ENCODE data around the gene EPB41L1.

GRCh38 chr20:36272547-36273220 lies 118.1 kb downstream of the EPB41L1 start:
- TF ChIP-seq SPI1 (IDR thresholded peaks at IDR 0.05; ENCODE audit: borderline replicate concordance, low read depth), result no peak
- TF ChIP-seq CTCF (IDR thresholded peaks at IDR 0.05; ENCODE audit: insufficient read depth, low read length), result no peak
- TF ChIP-seq GABPA (IDR thresholded peaks at IDR 0.05; ENCODE audit: low read depth), result no peak
- TF ChIP-seq POLR2AphosphoS5 (IDR thresholded peaks at IDR 0.05; ENCODE audit: low read depth), result no peak
- TF ChIP-seq REST (IDR thresholded peaks at IDR 0.05; ENCODE audit: insufficient replicate concordance, low read depth), result no peak

Measured in HL-60 (cell line).